GM12878 (cell line): ENCODE measurements around the gene MYMK. TPM values are rescaled to one million over a fixed set of nuclear protein-coding genes. Genes with fewer than 3 reads are reported as not detected.

ENCODE experiments used
- ATAC-seq: fragments of 200-7000 bp; cut with Tn5 transposase; 3 replicates; pipeline ENCODE4 v1.9.1; 2020; ENCODE audit warnings: mild to moderate bottlenecking, moderate library complexity
- BruUV-seq: library from RNA; stranded (reverse); fragments of 400-500 nt; replicated peaks from 2 replicates; lab custom pipeline; 2021; lab: Mats Ljungman, UMichigan
- CTCF ChIA-PET: fragments of 300-600 bp; sonication (Branson Sonifier 250); formaldehyde crosslinking; extraction: SDS; loops from one replicate; lab custom pipeline; 2021; ENCODE audit warnings: inconsistent platforms; lab: Yijun Ruan, JAX
- POLR2A ChIA-PET: fragments of 350-600 bp; formaldehyde crosslinking; extraction: SDS; loops from one replicate; lab custom pipeline; 2021; ENCODE audit warnings: inconsistent platforms; lab: Charles Lee
- RAD21 ChIA-PET: fragments of 300-600 bp; sonication (Branson Sonifier 250); formaldehyde crosslinking; loops from one replicate; lab custom pipeline; 2023; ENCODE audit warnings: antibody characterized with exemption; ENCODE audit not compliant: unreplicated experiment; lab: Charles Lee
- SMC1A ChIA-PET: fragments of 300-600 bp; sonication (Branson Sonifier 250); formaldehyde crosslinking; loops from one replicate; lab custom pipeline; 2023; ENCODE audit not compliant: unreplicated experiment, uncharacterized antibody; lab: Charles Lee
- DNase-seq: peaks from one replicate; pipeline ENCODE4 v3.0.0-alpha.2; 2011; ENCODE audit warnings: low read depth, low spot score
- FAIRE-seq: peaks from 3 replicates; lab custom pipeline; 2011; peaks lifted over from hg19 to GRCh38; lab: Jason Lieb, UNC
- H2AFZ ChIP-seq: 2 replicates; pipeline ENCODE4 v1.6.0; 2011; ENCODE audit warnings: low read depth, low read length, control low read depth; ENCODE audit not compliant: control insufficient read depth
- H3K27ac ChIP-seq: 2 replicates; pipeline ENCODE4 v1.5.1; 2011; ENCODE audit warnings: control low read depth; ENCODE audit not compliant: control insufficient read depth, insufficient read depth
- H3K27me3 ChIP-seq, 2 experiments: replicated peaks in 1 of 2; 2 replicates each; pipeline versions ENCODE4 v1.6.0 to v1.6.1; 2011; ENCODE audit warnings: low read length in 1 of 2; ENCODE audit not compliant: control insufficient read depth in 2 of 2, insufficient read depth in 2 of 2
- H3K36me3 ChIP-seq, 2 experiments: 2 replicates each; pipeline ENCODE4 v1.5.1; 2011; ENCODE audit warnings: low read length in 1 of 2; ENCODE audit not compliant: control insufficient read depth in 2 of 2, insufficient read depth in 2 of 2
- H3K4me1 ChIP-seq: 2 replicates; pipeline ENCODE4 v1.6.1; 2011; ENCODE audit warnings: mild to moderate bottlenecking, low read length, moderate library complexity, mixed read lengths; ENCODE audit not compliant: control insufficient read depth, insufficient read depth
- H3K4me2 ChIP-seq: 2 replicates; pipeline ENCODE4 v1.6.0; 2011; ENCODE audit warnings: control low read depth; ENCODE audit not compliant: control insufficient read depth, insufficient read depth
- H3K4me3 ChIP-seq: fragments of 200-600 bp; sonication (generic); 2 replicates; pipeline ENCODE4 v1.5.1; 2016
- H3K79me2 ChIP-seq: 2 replicates; pipeline ENCODE4 v1.6.0; 2011; ENCODE audit warnings: low read length; ENCODE audit not compliant: control insufficient read depth, insufficient read depth
- H3K9ac ChIP-seq: 2 replicates; pipeline ENCODE4 v1.8.0; 2011; ENCODE audit warnings: low read length, control low read depth, mixed read lengths; ENCODE audit not compliant: control insufficient read depth, insufficient read depth
- H3K9me3 ChIP-seq: replicated peaks from 3 replicates; pipeline ENCODE4 v1.5.1; 2011; ENCODE audit warnings: mild to moderate bottlenecking, low read length; ENCODE audit not compliant: control insufficient read depth, insufficient read depth
- H4K20me1 ChIP-seq: 2 replicates; pipeline ENCODE4 v1.6.0; 2011; ENCODE audit not compliant: control insufficient read depth, insufficient read depth
- PAX5 ChIP-seq: IDR thresholded peaks from 2 replicates; pipeline ENCODE4 v1.6.1; 2011; ENCODE audit warnings: low read depth, low read length, borderline replicate concordance
- POLR2A ChIP-seq: IDR thresholded peaks from 2 replicates; pipeline ENCODE4 v1.6.1; 2011; ENCODE audit warnings: low read depth, mild to moderate bottlenecking, low read length
- POLR2AphosphoS2 ChIP-seq: IDR thresholded peaks from 2 replicates; pipeline ENCODE4 v1.6.1; 2011; ENCODE audit warnings: low read depth, mild to moderate bottlenecking, low read length, improper control_type of control experiment, moderate library complexity
- SIN3A ChIP-seq: IDR thresholded peaks from 2 replicates; pipeline ENCODE4 v1.6.1; 2012; ENCODE audit warnings: low read depth, low read length, improper control_type of control experiment
- TCF12 ChIP-seq: IDR thresholded peaks from 2 replicates; pipeline ENCODE4 v1.6.1; 2011; ENCODE audit warnings: low read depth, mild to moderate bottlenecking, low read length
- WGBS: methylation state at CpG from one replicate; pipeline ENCODE4 v1.1.6; 2016; ENCODE audit warnings: low lambda C conversion rate; ENCODE audit not compliant: insufficient replicate concordance, insufficient coverage; ENCODE audit errors: missing lambda C conversion rate; 5-methylcytosine and 5-hydroxymethylcytosine counted together
- in situ Hi-C: fragments of 300-500 bp; cut with MboI; formaldehyde crosslinking; loops from 9 replicates; pipeline ENCODE4 v1.14.3; 2018; ENCODE audit warnings: mixed read lengths
- intact Hi-C: fragments of 100-400 bp; cut with micrococcal nuclease; formaldehyde crosslinking; loops from one replicate; pipeline ENCODE4 v1.14.2; 2022; ENCODE audit not compliant: unreplicated experiment
- polyA plus RNA-seq, 11 experiments: library from polyadenylated mRNA; depleted of rRNA in 4 of 11; unstranded in 6 of 11; stranded (reverse) in 5 of 11; fragments of >200 nt; fragmentation: Nextera tagmentation in 4 of 11; fragmentation: Illumina TruSeq in 1 of 11; extraction: Ambion mirVana in 4 of 11; extraction: Trizol in 1 of 11; gene quantifications; 1 replicate in 1 of 11; 2 replicates in 10 of 11; pipeline versions ENCODE4 v1.2.1 to v1.2.3, GENCODE V29; 2011 to 2016; ENCODE audit warnings: inconsistent platforms in 2 of 11, missing spikeins in 2 of 11, low read depth in 1 of 11
- total RNA-seq, 4 experiments: library from RNA; depleted of rRNA in 3 of 4; stranded (reverse); fragments of >200 nt in 3 of 4; fragmentation: Illumina TruSeq in 1 of 4; extraction: Trizol in 1 of 4; gene quantifications; 2 replicates each; pipeline versions ENCODE4 v1.2.1 to v1.2.3, GENCODE V29; 2013 to 2021
- TF ChIP-seq, protein P1 (sequence below): fragments of 450-650 bp; formaldehyde crosslinking; IDR thresholded peaks from 2 replicates; pipeline ENCODE4 v1.4.0; 2022; ENCODE audit warnings: mild to moderate bottlenecking, moderate library complexity
- TF ChIP-seq, protein P2 (sequence below): fragments of 150-350 bp; IDR thresholded peaks from 2 replicates; pipeline ENCODE4 v1.6.1; 2016; ENCODE audit warnings: low read depth, low read length

The MYMK gene
- total and polyA plus RNA-seq, 10 of the 15 experiments (the other 5 are each of a cell fraction or from before 2014, with no cell fraction given) = not detected

DNA sequence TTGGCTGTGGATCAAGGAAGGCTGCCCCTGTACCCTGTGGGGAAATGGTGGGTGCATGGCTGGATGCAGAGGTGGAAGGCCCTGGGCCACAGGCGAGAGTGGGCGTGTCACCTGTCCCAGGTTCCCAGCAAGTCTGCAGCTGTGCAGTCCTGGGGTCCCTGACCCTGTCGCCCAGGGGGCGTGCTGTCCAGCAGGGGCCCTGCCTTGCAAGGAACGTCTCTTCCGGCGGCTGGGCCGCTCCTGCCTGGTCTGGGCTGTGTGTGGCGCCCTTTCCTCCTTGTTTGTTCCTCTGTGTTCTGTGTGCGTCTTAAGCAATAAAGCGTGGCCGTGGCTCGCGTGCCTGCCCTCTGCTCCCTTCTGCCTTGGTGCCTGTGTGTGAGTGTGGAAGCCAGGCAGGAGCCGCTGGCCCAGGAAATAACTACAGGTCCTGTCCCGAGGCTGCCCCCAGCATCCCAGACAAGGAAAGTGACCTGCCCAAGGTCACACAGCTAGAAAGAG lies 54.3 kb downstream of the MYMK start:
- intact Hi-C loops = no loop called here
- POLR2A ChIA-PET = interaction anchor here (0.9 kb wide), 1 partner anchor 9 kb away, joined by 5 read pairs; no protein-coding TSS in a partner anchor
- Histone ChIP-seq H3K9ac (no peak overlapping the region), H3K4me1 (no peaks in the 10 kb centered on the region), H2AFZ (no peak overlapping the region), H3K4me2 (no peak overlapping the region)
- in situ Hi-C loops = no loop called here
- BruUV-seq = TSS peak; percentile 17
- FAIRE-seq = no peak
- TF ChIP-seq, protein P1, sequence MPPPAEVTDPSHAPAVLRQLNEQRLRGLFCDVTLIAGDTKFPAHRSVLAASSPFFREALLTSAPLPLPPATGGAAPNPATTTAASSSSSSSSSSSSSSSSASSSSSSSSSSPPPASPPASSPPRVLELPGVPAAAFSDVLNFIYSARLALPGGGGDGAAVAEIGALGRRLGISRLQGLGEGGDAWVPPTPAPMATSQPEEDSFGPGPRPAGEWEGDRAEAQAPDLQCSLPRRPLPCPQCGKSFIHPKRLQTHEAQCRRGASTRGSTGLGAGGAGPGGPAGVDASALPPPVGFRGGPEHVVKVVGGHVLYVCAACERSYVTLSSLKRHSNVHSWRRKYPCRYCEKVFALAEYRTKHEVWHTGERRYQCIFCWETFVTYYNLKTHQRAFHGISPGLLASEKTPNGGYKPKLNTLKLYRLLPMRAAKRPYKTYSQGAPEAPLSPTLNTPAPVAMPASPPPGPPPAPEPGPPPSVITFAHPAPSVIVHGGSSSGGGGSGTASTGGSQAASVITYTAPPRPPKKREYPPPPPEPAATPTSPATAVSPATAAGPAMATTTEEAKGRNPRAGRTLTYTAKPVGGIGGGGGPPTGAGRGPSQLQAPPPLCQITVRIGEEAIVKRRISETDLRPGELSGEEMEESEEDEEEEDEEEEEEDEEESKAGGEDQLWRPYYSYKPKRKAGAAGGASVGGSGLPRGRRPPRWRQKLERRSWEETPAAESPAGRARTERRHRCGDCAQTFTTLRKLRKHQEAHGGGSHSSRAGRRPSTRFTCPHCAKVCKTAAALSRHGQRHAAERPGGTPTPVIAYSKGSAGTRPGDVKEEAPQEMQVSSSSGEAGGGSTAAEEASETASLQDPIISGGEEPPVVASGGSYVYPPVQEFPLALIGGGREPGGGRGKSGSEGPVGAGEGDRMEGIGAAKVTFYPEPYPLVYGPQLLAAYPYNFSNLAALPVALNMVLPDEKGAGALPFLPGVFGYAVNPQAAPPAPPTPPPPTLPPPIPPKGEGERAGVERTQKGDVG (CRISPR knock-in tag) = no peak
- TF ChIP-seq, protein P2, sequence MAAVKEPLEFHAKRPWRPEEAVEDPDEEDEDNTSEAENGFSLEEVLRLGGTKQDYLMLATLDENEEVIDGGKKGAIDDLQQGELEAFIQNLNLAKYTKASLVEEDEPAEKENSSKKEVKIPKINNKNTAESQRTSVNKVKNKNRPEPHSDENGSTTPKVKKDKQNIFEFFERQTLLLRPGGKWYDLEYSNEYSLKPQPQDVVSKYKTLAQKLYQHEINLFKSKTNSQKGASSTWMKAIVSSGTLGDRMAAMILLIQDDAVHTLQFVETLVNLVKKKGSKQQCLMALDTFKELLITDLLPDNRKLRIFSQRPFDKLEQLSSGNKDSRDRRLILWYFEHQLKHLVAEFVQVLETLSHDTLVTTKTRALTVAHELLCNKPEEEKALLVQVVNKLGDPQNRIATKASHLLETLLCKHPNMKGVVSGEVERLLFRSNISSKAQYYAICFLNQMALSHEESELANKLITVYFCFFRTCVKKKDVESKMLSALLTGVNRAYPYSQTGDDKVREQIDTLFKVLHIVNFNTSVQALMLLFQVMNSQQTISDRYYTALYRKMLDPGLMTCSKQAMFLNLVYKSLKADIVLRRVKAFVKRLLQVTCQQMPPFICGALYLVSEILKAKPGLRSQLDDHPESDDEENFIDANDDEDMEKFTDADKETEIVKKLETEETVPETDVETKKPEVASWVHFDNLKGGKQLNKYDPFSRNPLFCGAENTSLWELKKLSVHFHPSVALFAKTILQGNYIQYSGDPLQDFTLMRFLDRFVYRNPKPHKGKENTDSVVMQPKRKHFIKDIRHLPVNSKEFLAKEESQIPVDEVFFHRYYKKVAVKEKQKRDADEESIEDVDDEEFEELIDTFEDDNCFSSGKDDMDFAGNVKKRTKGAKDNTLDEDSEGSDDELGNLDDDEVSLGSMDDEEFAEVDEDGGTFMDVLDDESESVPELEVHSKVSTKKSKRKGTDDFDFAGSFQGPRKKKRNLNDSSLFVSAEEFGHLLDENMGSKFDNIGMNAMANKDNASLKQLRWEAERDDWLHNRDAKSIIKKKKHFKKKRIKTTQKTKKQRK = no peak
- TF ChIP-seq TCF12 (no peak), POLR2AphosphoS2 (peak; percentile 49; the same call in 1 of the 2 replicates), PAX5 (no peak), SIN3A (no peak), POLR2A (peak; percentile 61)
- TF ChIP-seq, all 136 proteins: peak for 2
- H4K20me1 ChIP-seq = no peaks in the 10 kb centered on the region
- ChIA-PET CTCF (interaction anchor here (0.6 kb wide), 1 partner anchor 127 kb away, joined by 3 read pairs; no protein-coding TSS in a partner anchor), SMC1A (no interaction called here), RAD21 (no interaction called here)
- DNase-seq (no peak), ATAC-seq (no peak; the same call in 2 of the 3 replicates)
- H3K27ac ChIP-seq = no peak overlapping the region
- no peak overlapping the region for H3K4me3 ChIP-seq
- WGBS = 58% methylated on average over 16 of the region's 16 CpGs
- no peaks in the 10 kb centered on the region; the same call in 1 of the 2 replicates for H3K79me2 ChIP-seq
- H3K9me3 ChIP-seq = no peaks in the 10 kb centered on the region
- peaks cover 0 to 18% of the 10 kb centered on the region in 2 experiments; a peak in 3 of 4 replicates for H3K36me3 ChIP-seq
- no peaks in the 10 kb centered on the region for H3K27me3 ChIP-seq
